Gastrocnemius medialis (tissue), 4 donors: ENCODE data around the gene GSK3B. TPM values are rescaled to one million over a fixed set of nuclear protein-coding genes. Genes with fewer than 3 reads are reported as not detected.

Experiments used
- ATAC-seq, 2 donors: fragments of 150-250 bp; one replicate each; pipeline ENCODE4 v1.9.1; 2016
- DNase-seq, 2 donors: peaks; one replicate each; pipeline ENCODE4 v3.0.0-alpha.2; 2019
- H3K27ac ChIP-seq, 4 donors: fragments of 200-600 bp; sonication (generic); 1 replicate in 1 of 4; 2 replicates in 3 of 4; pipeline ENCODE4 v1.5.1; 2016 to 2018; ENCODE audit warnings: mild to moderate bottlenecking in 2 of 4, moderate library complexity in 1 of 4
- H3K27me3 ChIP-seq, 3 donors: fragments of 200-600 bp; sonication (generic) in 2 of 3; 1 replicate in 1 of 3; 2 replicates in 2 of 3; pipeline versions ENCODE4 v1.5.1 to v1.6.0; 2016 to 2019; ENCODE audit warnings: mild to moderate bottlenecking in 1 of 3, moderate library complexity in 1 of 3
- H3K36me3 ChIP-seq, 2 donors: fragments of 200-600 bp; sonication (generic) in 1 of 2; one replicate each; pipeline ENCODE4 v1.5.1; 2017 to 2018
- H3K4me1 ChIP-seq, 2 donors: fragments of 200-600 bp; sonication (generic) in 1 of 2; one replicate each; pipeline ENCODE4 v1.5.1; 2016 to 2017; ENCODE audit warnings: mild to moderate bottlenecking in 2 of 2
- H3K4me3 ChIP-seq, 4 donors: fragments of 200-600 bp; sonication (generic) in 3 of 4; 1 replicate in 1 of 4; 2 replicates in 3 of 4; pipeline ENCODE4 v1.5.1; 2016 to 2019; ENCODE audit warnings: mild to moderate bottlenecking in 2 of 4
- H3K9me3 ChIP-seq, 3 donors: fragments of 200-600 bp; sonication (generic) in 2 of 3; 1 replicate in 1 of 3; 2 replicates in 2 of 3; pipeline ENCODE4 v1.5.1; 2016 to 2019
- CTCF ChIP-seq, 5 experiments: fragments of 450-650 bp in 3 of 5; fragments of 200-600 bp in 2 of 5; sonication (generic) in 2 of 5; IDR thresholded peaks in 4 of 5; conservative IDR thresholded peaks in 1 of 5; 1 replicate in 4 of 5; 2 replicates in 1 of 5; pipeline ENCODE4 v1.5.1; 2016 to 2019; ENCODE audit warnings: antibody characterized with exemption in 5 of 5, mild to moderate bottlenecking in 3 of 5, moderate library complexity in 3 of 5
- POLR2A ChIP-seq, 2 donors: fragments of 450-650 bp; IDR thresholded peaks; one replicate each; pipeline ENCODE4 v1.6.1; 2017; ENCODE audit warnings: antibody characterized with exemption in 2 of 2, mild to moderate bottlenecking in 2 of 2, moderate library complexity in 2 of 2
- in situ Hi-C, 4 donors: fragments of 200-750 bp; cut with MboI; loops; one replicate each; pipeline versions ENCODE4 v1.15.0 to v1.8.0; 2017; ENCODE audit warnings: low sequenced_read_pairs in 4 of 4
- intact Hi-C: fragments of 100-400 bp; cut with DNase I; formaldehyde crosslinking; loops from one replicate; pipeline ENCODE4 v1.15.1; 2023; ENCODE audit warnings: low total_unique reads
- total RNA-seq, 4 donors: library from RNA; depleted of rRNA; stranded (reverse); fragments of >200 nt; gene quantifications; one replicate each; pipeline versions ENCODE4 v1.1.0 to v1.2.3, GENCODE V29; 2016

Gene GSK3B
- total RNA-seq, 4 donors from 2014 or later: 30.7 to 47.4 (median 35.4) TPM

- peaks cover 34 to 44% of the 10 kb centered on the region in 2 donors for H3K4me1 ChIP-seq
- in situ Hi-C loops (no loop called here), intact Hi-C loops (no loop called here)
- no peak for DNase-seq
- TF ChIP-seq CTCF (IDR thresholded peaks at IDR 0.05 in 4 of 5, conservative IDR thresholded peaks at IDR 0.05 in 1 of 5): no peak
- TF ChIP-seq POLR2A (IDR thresholded peaks at IDR 0.05): no peak
- peak overlapping the region in 1 of 4 donors; percentile 2 for H3K4me3 ChIP-seq
- no peaks in the 10 kb centered on the region for H3K36me3 ChIP-seq
- H3K27ac ChIP-seq: peak overlapping the region in 2 of 4 donors; percentile 31 to 38
- H3K9me3 ChIP-seq: no peaks in the 10 kb centered on the region
- ATAC-seq: no peak
- no peaks in the 10 kb centered on the region for H3K27me3 ChIP-seq
Observed at GRCh38 chr3:120064641-120065040, 29.6 kb downstream of the GSK3B start.

- no peak for TF ChIP-seq CTCF (IDR thresholded peaks at IDR 0.05 in 4 of 5, conservative IDR thresholded peaks at IDR 0.05 in 1 of 5)
- ATAC-seq: no peak
- Histone ChIP-seq H3K9me3 (no peaks in the 10 kb centered on the region), H3K36me3 (no peaks in the 10 kb centered on the region), H3K4me1 (peaks cover 36 to 50% of the 10 kb centered on the region in 2 donors), H3K4me3 (no peak overlapping the region), H3K27me3 (no peaks in the 10 kb centered on the region), H3K27ac (no peak overlapping the region)
- DNase-seq: no peak
- intact Hi-C loops: no loop called here
- in situ Hi-C loops: no loop called here
Observed at GRCh38 chr3:120062474-120062873, 31.8 kb downstream of the GSK3B start.

- in situ Hi-C loops: no loop called here
- H3K27ac ChIP-seq: no peak overlapping the region
- DNase-seq (no peak), ATAC-seq (no peak)
- intact Hi-C loops: no loop called here
- TF ChIP-seq CTCF (IDR thresholded peaks at IDR 0.05 in 4 of 5, conservative IDR thresholded peaks at IDR 0.05 in 1 of 5) (no peak), POLR2A (IDR thresholded peaks at IDR 0.05) (no peak)
- no peaks in the 10 kb centered on the region for H3K9me3 ChIP-seq
- H3K27me3 ChIP-seq: no peaks in the 10 kb centered on the region
- H3K36me3 ChIP-seq: no peaks in the 10 kb centered on the region
- H3K4me3 ChIP-seq: no peak overlapping the region
- H3K4me1 ChIP-seq: peaks cover 28 to 32% of the 10 kb centered on the region in 2 donors
Observed at GRCh38 chr3:120059081-120059864, 35.0 kb downstream of the GSK3B start.

- DNase-seq (no peak), ATAC-seq (no peak)
- intact Hi-C loops: no loop called here
- Histone ChIP-seq H3K9me3 (no peaks in the 10 kb centered on the region), H3K27me3 (no peaks in the 10 kb centered on the region), H3K36me3 (no peaks in the 10 kb centered on the region), H3K27ac (no peak overlapping the region), H3K4me1 (peaks cover 29% of the 10 kb centered on the region in 2 donors), H3K4me3 (no peak overlapping the region)
- no peak for TF ChIP-seq POLR2A (IDR thresholded peaks at IDR 0.05)
- TF ChIP-seq CTCF (IDR thresholded peaks at IDR 0.05 in 4 of 5, conservative IDR thresholded peaks at IDR 0.05 in 1 of 5): no peak
- in situ Hi-C loops: no loop called here
Observed at GRCh38 chr3:120057626-120058025, 36.6 kb downstream of the GSK3B start.
